ENCODE results near the gene MBNL1. TPM values are rescaled to one million over a fixed set of nuclear protein-coding genes. Genes with fewer than 3 reads are reported as not detected.

MBNL1 gene
- total RNA-seq, 1 experiment from 2014 or later, result 200 TPM

- ChIA-PET POLR2A (no interaction called here), CTCF (no interaction called here), RAD21 (ENCODE audit: low non-redundant PET in 1 of 2, low total read pairs in 2 of 2, uncharacterized antibody in 2 of 2, unreplicated experiment in 2 of 2) (no interaction called here)
- DNase-seq (ENCODE audit: low read depth, low spot score), result no peak
- intact Hi-C loops (cut with micrococcal nuclease), result no loop called here
- Histone ChIP-seq H3K27me3 (ENCODE audit: insufficient read depth, low read length) (no peaks in the 10 kb centered on the region), H4K20me1 (ENCODE audit: insufficient read depth) (no peaks in the 10 kb centered on the region; the same call in 1 of the 2 replicates), H3K27ac (ENCODE audit: low read depth, low read length) (no peak overlapping the region), H3K79me2 (ENCODE audit: insufficient read depth, low read length) (peaks cover 95% of the 10 kb centered on the region), H3K9me3 (ENCODE audit: control insufficient read depth in 1 of 2, insufficient read depth in 1 of 2, low read depth in 1 of 2, low read length in 2 of 2) (no peaks in the 10 kb centered on the region), H2AFZ (ENCODE audit: low read depth, low read length, poor library complexity, severe bottlenecking) (no peak overlapping the region), H3K4me2 (ENCODE audit: low read length) (no peak overlapping the region), H3K36me3 (ENCODE audit: control insufficient read depth in 1 of 2, insufficient read depth in 2 of 2, low read length in 2 of 2) (no peaks in the 10 kb centered on the region; a peak in 1 of 4 replicates), H3K9me2 (ENCODE audit: insufficient read depth) (0 out of 2 replicates have a peak, but pooled peaks cover 3% of the 10 kb centered on the region), H3K4me3 (replicated peaks in 1 of 2; ENCODE audit: low read depth in 1 of 2, low read length in 2 of 2) (no peak overlapping the region), H3K9ac (ENCODE audit: low read length) (no peak overlapping the region), H3K4me1 (ENCODE audit: control insufficient read depth in 1 of 2, insufficient read depth in 2 of 2, low read length in 2 of 2) (peaks cover 4 to 16% of the 10 kb centered on the region in 2 experiments; a peak in 3 of 4 replicates)
- ATAC-seq, result no peak
- TF ChIP-seq CEBPB (IDR thresholded peaks at IDR 0.05; ENCODE audit: low read depth) (no peak), MAX (IDR thresholded peaks at IDR 0.05) (no peak), EZH2phosphoT487 (IDR thresholded peaks at IDR 0.05; ENCODE audit: borderline replicate concordance) (no peak), SP1 (IDR thresholded peaks at IDR 0.05; ENCODE audit: low read depth) (no peak), CTCF (IDR thresholded peaks at IDR 0.05 in 2 of 3, conservative IDR thresholded peaks at IDR 0.05 in 1 of 3; ENCODE audit: borderline replicate concordance in 1 of 3, insufficient read depth in 1 of 3, low read depth in 2 of 3, low read length in 2 of 3) (no peak), YY1 (IDR thresholded peaks at IDR 0.05; ENCODE audit: extremely low read depth, insufficient replicate concordance, low read depth, low read length) (no peak), ATF3 (IDR thresholded peaks at IDR 0.05) (no peak)
- no TSS peak for BruUV-seq (replicated peaks)
Observed at GRCh38 chr3:152391671-152392070, 122.9 kb downstream of the MBNL1 start.
